ENCODE measurements around the gene C2orf74.

The C2orf74 gene

GRCh38 chr2:61178603-61179545, 16.9 kb downstream of the C2orf74 start:
- peak; percentile 33 for DNase-seq (ENCODE audit: extremely low spot score)
- ChIA-PET POLR2A (interaction anchor here (0.8 kb wide), 1 partner anchor 59 kb away, joined by 4 read pairs; no protein-coding TSS in a partner anchor), CTCF (interaction anchor here (0.8 to 2.0 kb wide), 7 partner anchors 10 to 401 kb away, joined by 3 to 7 read pairs (median 3); no protein-coding TSS in a partner anchor)
- TF ChIP-seq, protein P1, sequence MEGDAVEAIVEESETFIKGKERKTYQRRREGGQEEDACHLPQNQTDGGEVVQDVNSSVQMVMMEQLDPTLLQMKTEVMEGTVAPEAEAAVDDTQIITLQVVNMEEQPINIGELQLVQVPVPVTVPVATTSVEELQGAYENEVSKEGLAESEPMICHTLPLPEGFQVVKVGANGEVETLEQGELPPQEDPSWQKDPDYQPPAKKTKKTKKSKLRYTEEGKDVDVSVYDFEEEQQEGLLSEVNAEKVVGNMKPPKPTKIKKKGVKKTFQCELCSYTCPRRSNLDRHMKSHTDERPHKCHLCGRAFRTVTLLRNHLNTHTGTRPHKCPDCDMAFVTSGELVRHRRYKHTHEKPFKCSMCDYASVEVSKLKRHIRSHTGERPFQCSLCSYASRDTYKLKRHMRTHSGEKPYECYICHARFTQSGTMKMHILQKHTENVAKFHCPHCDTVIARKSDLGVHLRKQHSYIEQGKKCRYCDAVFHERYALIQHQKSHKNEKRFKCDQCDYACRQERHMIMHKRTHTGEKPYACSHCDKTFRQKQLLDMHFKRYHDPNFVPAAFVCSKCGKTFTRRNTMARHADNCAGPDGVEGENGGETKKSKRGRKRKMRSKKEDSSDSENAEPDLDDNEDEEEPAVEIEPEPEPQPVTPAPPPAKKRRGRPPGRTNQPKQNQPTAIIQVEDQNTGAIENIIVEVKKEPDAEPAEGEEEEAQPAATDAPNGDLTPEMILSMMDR (IDR thresholded peaks at IDR 0.05; ENCODE audit: control extremely low read depth, extremely low read depth, low read depth, missing control alignments) = no peak

DNA sequence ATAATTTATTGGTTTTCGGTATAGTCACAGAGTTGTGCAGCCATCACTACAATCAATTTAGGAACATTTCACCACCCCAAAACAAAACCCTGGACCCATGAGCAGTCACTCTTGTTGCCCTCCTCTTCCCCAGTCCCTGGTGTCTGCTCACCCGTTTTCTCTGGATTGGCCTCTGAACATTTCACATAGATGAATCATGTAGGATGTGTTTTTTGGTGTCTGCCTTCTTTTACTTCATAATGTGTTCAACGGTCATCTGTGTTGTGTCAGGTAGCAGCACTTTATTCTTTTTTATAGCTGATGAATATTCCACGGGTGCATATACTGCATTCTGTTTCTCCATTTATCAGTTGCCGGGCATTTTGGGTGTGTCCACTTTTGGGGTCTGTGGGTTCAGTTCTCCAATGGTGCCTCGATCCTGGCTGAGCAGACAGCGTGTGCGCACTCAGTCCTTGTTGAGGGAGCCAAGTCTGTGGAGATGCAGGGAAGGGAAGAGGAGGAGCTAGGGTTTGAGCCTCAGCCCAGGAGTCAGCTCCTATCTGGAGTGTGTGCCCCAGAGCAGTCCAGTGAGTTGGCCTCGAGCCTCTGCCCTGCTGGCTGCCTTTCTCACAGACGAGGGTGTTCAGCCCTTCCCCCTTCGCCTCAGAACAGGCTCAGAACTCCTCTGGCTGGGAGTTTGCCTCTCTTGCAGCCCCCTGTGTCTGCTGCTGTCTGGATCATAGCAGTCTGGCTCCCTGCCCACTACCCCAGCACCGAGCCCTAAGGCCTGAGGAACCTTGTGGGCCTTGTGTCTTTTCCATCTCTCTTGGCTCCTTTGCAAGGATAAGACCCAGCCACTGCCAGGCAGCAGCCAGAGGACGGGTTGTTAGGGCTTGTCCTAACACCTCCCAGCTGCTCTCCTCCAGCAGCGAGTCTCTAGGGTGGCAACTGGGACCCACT, 18.0 kb downstream of the C2orf74 start:
- POLR2A ChIA-PET = no interaction called here
- CTCF ChIA-PET = interaction anchor here (1.6 kb wide), 1 partner anchor 44 kb away, joined by 3 read pairs; no protein-coding TSS in a partner anchor
- TF ChIP-seq, protein P1 (IDR thresholded peaks at IDR 0.05; ENCODE audit: control extremely low read depth, extremely low read depth, low read depth, missing control alignments) = no peak
- DNase-seq (ENCODE audit: extremely low spot score) = no peak

DNA sequence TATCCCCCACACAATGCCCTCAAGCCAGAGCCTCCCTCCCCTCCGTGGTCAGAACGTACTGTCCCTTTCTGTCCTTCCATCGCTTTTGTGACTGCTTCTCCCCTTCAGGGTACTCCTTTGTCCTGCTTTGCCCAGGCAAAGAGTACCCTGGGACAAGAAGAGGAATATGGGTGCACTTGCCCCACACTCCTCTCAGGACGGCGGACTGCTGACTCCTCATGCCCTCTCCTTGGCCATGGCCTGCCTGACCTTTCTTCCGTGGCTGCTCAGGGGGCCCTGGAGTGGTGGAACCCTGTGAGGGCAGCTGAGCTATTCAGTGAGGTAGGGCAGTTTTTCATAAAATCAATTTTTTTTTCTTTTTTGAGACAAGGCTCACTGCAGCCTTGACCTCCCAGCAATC, 18.7 kb downstream of the C2orf74 start:
- TF ChIP-seq, protein P1 (IDR thresholded peaks at IDR 0.05; ENCODE audit: control extremely low read depth, extremely low read depth, low read depth, missing control alignments) = no peak
- ChIA-PET CTCF (interaction anchor here (1.6 kb wide), 1 partner anchor 45 kb away, joined by 3 read pairs; no protein-coding TSS in a partner anchor), POLR2A (no interaction called here)
- DNase-seq (ENCODE audit: extremely low spot score) = no peak

DNA sequence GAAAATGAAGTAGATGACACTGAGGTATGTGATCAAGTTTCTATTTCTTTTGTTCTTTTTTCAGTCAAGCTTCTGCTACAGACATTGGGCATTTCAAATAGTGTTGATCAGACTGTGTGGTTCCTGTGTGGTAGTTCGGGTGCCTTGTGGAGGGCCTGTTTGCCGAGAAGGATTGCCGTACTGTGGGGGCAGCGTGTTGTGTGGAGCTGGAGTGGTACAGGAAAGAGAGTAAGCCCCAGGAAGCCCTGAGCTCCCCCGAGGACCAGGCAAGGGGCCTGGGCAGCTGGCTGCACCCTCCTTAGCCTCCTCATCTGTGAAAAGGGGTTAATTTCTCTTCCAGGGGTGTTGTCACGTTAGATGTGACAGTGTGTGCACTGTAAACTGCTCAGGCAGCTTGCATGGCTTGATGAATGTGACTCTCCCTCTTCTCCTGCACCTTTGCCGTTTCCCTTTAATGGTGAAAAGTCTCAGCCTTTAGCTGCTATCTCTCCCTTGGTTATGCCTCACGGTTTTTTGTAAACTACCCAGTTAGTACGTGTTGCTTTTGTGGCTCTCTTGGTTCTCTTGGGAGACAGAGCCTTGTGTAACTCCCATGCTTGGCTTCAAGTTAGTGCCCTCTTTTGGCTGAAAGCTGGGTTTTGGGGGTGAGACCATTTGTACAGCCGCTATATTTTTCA, 19.5 kb downstream of the C2orf74 start:
- CTCF ChIA-PET = no interaction called here
- POLR2A ChIA-PET = interaction anchor here (0.6 kb wide), 1 partner anchor 426 kb away, joined by 7 read pairs; the partner anchor contains the start of gene PAPOLG
- no peak for DNase-seq (ENCODE audit: extremely low spot score)
- TF ChIP-seq, protein P1 (IDR thresholded peaks at IDR 0.05; ENCODE audit: control extremely low read depth, extremely low read depth, low read depth, missing control alignments) = no peak

GRCh38 chr2:61182059-61182383, 20.0 kb downstream of the C2orf74 start:
- POLR2A ChIA-PET = interaction anchor here (0.6 kb wide), 1 partner anchor 426 kb away, joined by 7 read pairs; the partner anchor contains the start of gene PAPOLG

More at GRCh38 chr2:61182059-61182383, 20.0 kb downstream of the C2orf74 start:
- CTCF ChIA-PET = no interaction called here
- DNase-seq (ENCODE audit: extremely low spot score) = no peak
- TF ChIP-seq, protein P1 (IDR thresholded peaks at IDR 0.05; ENCODE audit: control extremely low read depth, extremely low read depth, low read depth, missing control alignments) = no peak

Data from GM10248 (cell line).